ENCODE data around the gene SMYD3.

Gene SMYD3

GRCh38 chr1:245915841-245916240, 591.2 kb downstream of the SMYD3 start:
- DNase-seq (ENCODE audit: low read depth in 2 of 2) = no peak

GRCh38 chr1:245915406-245915805, 591.7 kb downstream of the SMYD3 start:
- no peak for DNase-seq (ENCODE audit: low read depth in 2 of 2)

- DNase-seq (ENCODE audit: low read depth in 2 of 2) = no peak
These were observed 598.5 kb downstream of the SMYD3 start for GRCh38 chr1:245908543-245908942.

GRCh38 chr1:245906207-245906606, 600.9 kb downstream of the SMYD3 start:
- no peak for DNase-seq (ENCODE audit: low read depth in 2 of 2)

GRCh38 chr1:245903851-245904250, 603.2 kb downstream of the SMYD3 start:
- no peak for DNase-seq (ENCODE audit: low read depth in 2 of 2)

- DNase-seq (ENCODE audit: low read depth in 2 of 2) = no peak
These were observed 605.5 kb downstream of the SMYD3 start for GRCh38 chr1:245901565-245901964.

GRCh38 chr1:245901037-245901436, 606.0 kb downstream of the SMYD3 start:
- no peak for DNase-seq (ENCODE audit: low read depth in 2 of 2)

GRCh38 chr1:245898581-245898980, 608.5 kb downstream of the SMYD3 start:
- DNase-seq (ENCODE audit: low read depth in 2 of 2) = no peak

- no peak for DNase-seq (ENCODE audit: low read depth in 2 of 2)
These were observed 610.8 kb downstream of the SMYD3 start for GRCh38 chr1:245896258-245896657.

GRCh38 chr1:245895455-245895959, 611.6 kb downstream of the SMYD3 start:
- no peak for DNase-seq (ENCODE audit: low read depth in 2 of 2)

- DNase-seq (ENCODE audit: low read depth in 2 of 2) = no peak
These were observed 612.2 kb downstream of the SMYD3 start for GRCh38 chr1:245894843-245895242.

- DNase-seq (ENCODE audit: low read depth in 2 of 2) = no peak
These were observed 614.1 kb downstream of the SMYD3 start for GRCh38 chr1:245893025-245893424.

GRCh38 chr1:245888809-245889208, 618.3 kb downstream of the SMYD3 start:
- DNase-seq (ENCODE audit: low read depth in 2 of 2) = no peak

- no peak for DNase-seq (ENCODE audit: low read depth in 2 of 2)
These were observed 619.2 kb downstream of the SMYD3 start for GRCh38 chr1:245887829-245888228.

- no peak for DNase-seq (ENCODE audit: low read depth in 2 of 2)
These were observed 625.2 kb downstream of the SMYD3 start for GRCh38 chr1:245881767-245882391.

- DNase-seq (ENCODE audit: low read depth in 2 of 2) = no peak
These were observed 626.2 kb downstream of the SMYD3 start for GRCh38 chr1:245880754-245881403.

GRCh38 chr1:245879091-245879490, 628.0 kb downstream of the SMYD3 start:
- no peak for DNase-seq (ENCODE audit: low read depth in 2 of 2)

- no peak for DNase-seq (ENCODE audit: low read depth in 2 of 2)
These were observed 628.5 kb downstream of the SMYD3 start for GRCh38 chr1:245878585-245878984.

GRCh38 chr1:245877976-245878375, 629.1 kb downstream of the SMYD3 start:
- DNase-seq (ENCODE audit: low read depth in 2 of 2) = no peak

GRCh38 chr1:245876586-245876985, 630.5 kb downstream of the SMYD3 start:
- no peak for DNase-seq (ENCODE audit: low read depth in 2 of 2)

GRCh38 chr1:245875581-245876261, 631.4 kb downstream of the SMYD3 start:
- no peak for DNase-seq (ENCODE audit: low read depth in 2 of 2)

- no peak for DNase-seq (ENCODE audit: low read depth in 2 of 2)
These were observed 632.0 kb downstream of the SMYD3 start for GRCh38 chr1:245874942-245875580.
